ENCODE results near the gene TMEM198.

GRCh38 chr2:219593154-219593553 is 49.3 kb downstream of the TMEM198 start:
- TF ChIP-seq NRF1 (conservative IDR thresholded peaks at IDR 0.05 in 1 of 2, IDR thresholded peaks at IDR 0.05 in 1 of 2): no peak
- TF ChIP-seq GATA2 (CRISPR knock-in tag; IDR thresholded peaks at IDR 0.05): no peak
- no peak for TF ChIP-seq ZNF384 (IDR thresholded peaks at IDR 0.05; ENCODE audit: low read depth, low read length)

Data from K562 (cell line).